WTC11 (cell line): ENCODE measurements around the gene GRK3. TPM values are rescaled to one million over a fixed set of nuclear protein-coding genes. Genes with fewer than 3 reads are reported as not detected.

ENCODE experiments used
- ATAC-seq: fragments of 200-7000 bp; cut with Tn5 transposase; 2 replicates; pipeline ENCODE4 v1.10.0; 2021; ENCODE audit warnings: mild to moderate bottlenecking, moderate library complexity
- CTCF ChIA-PET: fragments of 300-600 bp; sonication (Branson Sonifier 250); formaldehyde crosslinking; loops from one replicate; lab custom pipeline; 2021; ENCODE audit warnings: antibody characterized with exemption; lab: Charles Lee
- POLR2A ChIA-PET: fragments of 350-600 bp; sonication (Branson Sonifier 250); formaldehyde crosslinking; loops from one replicate; lab custom pipeline; 2021; ENCODE audit warnings: antibody characterized with exemption; lab: Charles Lee
- DNase-seq: peaks from one replicate; pipeline ENCODE4 v3.0.0; 2021; ENCODE audit warnings: low spot score
- H3K27ac Mint-ChIP-seq: 2 replicates; pipeline ENCODE4 v1.8.0; 2021; ENCODE audit warnings: mixed read lengths
- H3K27me3 Mint-ChIP-seq: 2 replicates; pipeline ENCODE4 v1.8.0; 2021; ENCODE audit warnings: low read depth, mild to moderate bottlenecking, moderate library complexity, mixed read lengths
- H3K36me3 Mint-ChIP-seq: 2 replicates; pipeline ENCODE4 v1.8.0; 2021; ENCODE audit warnings: mixed read lengths
- H3K4me1 Mint-ChIP-seq: 2 replicates; pipeline ENCODE4 v1.8.0; 2022; ENCODE audit warnings: mixed read lengths
- H3K4me3 Mint-ChIP-seq: 2 replicates; pipeline ENCODE4 v1.8.0; 2021; ENCODE audit warnings: mild to moderate bottlenecking, moderate library complexity, mixed read lengths
- H3K9me3 Mint-ChIP-seq: 2 replicates; pipeline ENCODE4 v1.8.0; 2021; ENCODE audit warnings: mixed read lengths
- ATF1 ChIP-seq: sonication (generic); formaldehyde crosslinking; IDR thresholded peaks from 2 replicates; pipeline ENCODE4 v1.8.1; 2023; ENCODE audit warnings: mild to moderate bottlenecking, moderate library complexity, missing genetic modification reagents
- JUN ChIP-seq: sonication (generic); formaldehyde crosslinking; IDR thresholded peaks from 2 replicates; pipeline ENCODE4 v1.8.0; 2023; ENCODE audit warnings: mild to moderate bottlenecking, missing genetic modification reagents
- KAT7 ChIP-seq: sonication (generic); formaldehyde crosslinking; IDR thresholded peaks from 2 replicates; pipeline ENCODE4 v1.8.1; 2023; ENCODE audit warnings: missing genetic modification reagents, mild to moderate bottlenecking, borderline replicate concordance
- MYBL2 ChIP-seq: sonication (generic); formaldehyde crosslinking; IDR thresholded peaks from 2 replicates; pipeline ENCODE4 v1.8.1; 2023; ENCODE audit warnings: mild to moderate bottlenecking, moderate library complexity, missing genetic modification reagents
- NFE2L1 ChIP-seq: sonication (generic); formaldehyde crosslinking; IDR thresholded peaks from 2 replicates; pipeline ENCODE4 v1.8.1; 2023; ENCODE audit warnings: missing genetic modification reagents
- NR2C2 ChIP-seq: sonication (generic); formaldehyde crosslinking; IDR thresholded peaks from 2 replicates; pipeline ENCODE4 v1.8.0; 2022; ENCODE audit warnings: mild to moderate bottlenecking, missing genetic modification reagents
- NR3C1 ChIP-seq: sonication (generic); formaldehyde crosslinking; conservative IDR thresholded peaks from 2 replicates; pipeline ENCODE4 v1.8.1; 2023; ENCODE audit warnings: low read depth, mild to moderate bottlenecking, missing genetic modification reagents
- SP1 ChIP-seq: sonication (generic); formaldehyde crosslinking; conservative IDR thresholded peaks from 2 replicates; pipeline ENCODE4 v1.8.1; 2022; ENCODE audit warnings: missing genetic modification reagents
- ZNF121 ChIP-seq: sonication (generic); formaldehyde crosslinking; IDR thresholded peaks from 2 replicates; pipeline ENCODE4 v1.8.0; 2023; ENCODE audit warnings: missing genetic modification reagents
- ZNF232 ChIP-seq: sonication (generic); formaldehyde crosslinking; IDR thresholded peaks from 2 replicates; pipeline ENCODE4 v1.8.0; 2022; ENCODE audit warnings: mild to moderate bottlenecking, missing genetic modification reagents
- total RNA-seq: library from RNA; stranded (reverse); gene quantifications from 3 replicates; pipeline ENCODE4 v1.2.3, GENCODE V29; 2021
- TF ChIP-seq, protein P1 (sequence below): sonication (generic); formaldehyde crosslinking; IDR thresholded peaks from 2 replicates; pipeline ENCODE4 v1.8.0; 2023; ENCODE audit warnings: missing genetic modification reagents, mild to moderate bottlenecking, borderline replicate concordance
- TF ChIP-seq, protein P2 (sequence below): fragments of 250-450 bp; sonication (Bioruptor Pico); IDR thresholded peaks from 2 replicates; pipeline ENCODE4 v1.9.0; 2021; ENCODE audit warnings: mild to moderate bottlenecking, borderline replicate concordance
- TF ChIP-seq, protein P3 (sequence below): sonication (generic); formaldehyde crosslinking; IDR thresholded peaks from 2 replicates; pipeline ENCODE4 v1.8.0; 2023; ENCODE audit warnings: mild to moderate bottlenecking, missing genetic modification reagents
- TF ChIP-seq, protein P4 (sequence below): sonication (generic); formaldehyde crosslinking; IDR thresholded peaks from 2 replicates; pipeline ENCODE4 v1.8.0; 2022; ENCODE audit warnings: mild to moderate bottlenecking, missing genetic modification reagents
- TF ChIP-seq, protein P5 (sequence below): sonication (generic); formaldehyde crosslinking; IDR thresholded peaks from 2 replicates; pipeline ENCODE4 v1.8.1; 2022; ENCODE audit warnings: missing genetic modification reagents, borderline replicate concordance
- TF ChIP-seq, protein P6 (sequence below): sonication (generic); formaldehyde crosslinking; IDR thresholded peaks from 2 replicates; pipeline ENCODE4 v1.8.1; 2022; ENCODE audit warnings: mild to moderate bottlenecking, missing genetic modification reagents, moderate library complexity, borderline replicate concordance

Gene GRK3
- total RNA-seq, 1 experiment from 2014 or later: 27.1 TPM

DNA sequence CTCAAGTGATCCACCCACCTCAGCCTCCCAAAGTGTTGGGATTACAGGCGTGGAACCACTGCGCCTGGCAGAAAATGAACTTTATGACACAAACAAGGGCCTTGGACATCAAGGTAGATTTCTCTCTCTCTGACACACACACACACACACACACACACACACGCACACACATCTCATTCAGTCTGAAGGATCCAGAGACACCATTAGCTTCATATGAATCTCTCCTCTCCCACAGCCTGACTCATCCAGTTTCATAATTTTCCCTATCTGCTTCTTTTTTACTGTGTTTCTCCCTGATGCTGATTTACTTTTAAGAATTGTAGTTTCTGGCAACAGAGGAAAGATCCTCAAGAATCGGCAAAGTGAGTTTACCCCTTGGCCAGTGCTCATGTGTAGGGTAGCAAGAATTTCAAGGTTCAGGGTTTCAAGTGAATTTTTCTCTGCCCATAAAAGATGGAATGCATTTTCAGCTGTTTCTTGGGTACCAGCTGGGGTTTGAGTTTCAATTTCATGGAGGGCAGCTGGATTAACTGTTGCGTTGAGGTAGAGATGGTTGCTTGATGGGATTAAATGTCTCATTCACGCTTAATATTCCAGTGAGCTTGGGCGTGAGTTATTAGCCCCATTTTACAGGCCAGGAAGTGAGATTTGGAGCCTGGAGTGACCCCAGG is 181.0 kb downstream of the GRK3 start (continued):
- TF ChIP-seq, protein P1, sequence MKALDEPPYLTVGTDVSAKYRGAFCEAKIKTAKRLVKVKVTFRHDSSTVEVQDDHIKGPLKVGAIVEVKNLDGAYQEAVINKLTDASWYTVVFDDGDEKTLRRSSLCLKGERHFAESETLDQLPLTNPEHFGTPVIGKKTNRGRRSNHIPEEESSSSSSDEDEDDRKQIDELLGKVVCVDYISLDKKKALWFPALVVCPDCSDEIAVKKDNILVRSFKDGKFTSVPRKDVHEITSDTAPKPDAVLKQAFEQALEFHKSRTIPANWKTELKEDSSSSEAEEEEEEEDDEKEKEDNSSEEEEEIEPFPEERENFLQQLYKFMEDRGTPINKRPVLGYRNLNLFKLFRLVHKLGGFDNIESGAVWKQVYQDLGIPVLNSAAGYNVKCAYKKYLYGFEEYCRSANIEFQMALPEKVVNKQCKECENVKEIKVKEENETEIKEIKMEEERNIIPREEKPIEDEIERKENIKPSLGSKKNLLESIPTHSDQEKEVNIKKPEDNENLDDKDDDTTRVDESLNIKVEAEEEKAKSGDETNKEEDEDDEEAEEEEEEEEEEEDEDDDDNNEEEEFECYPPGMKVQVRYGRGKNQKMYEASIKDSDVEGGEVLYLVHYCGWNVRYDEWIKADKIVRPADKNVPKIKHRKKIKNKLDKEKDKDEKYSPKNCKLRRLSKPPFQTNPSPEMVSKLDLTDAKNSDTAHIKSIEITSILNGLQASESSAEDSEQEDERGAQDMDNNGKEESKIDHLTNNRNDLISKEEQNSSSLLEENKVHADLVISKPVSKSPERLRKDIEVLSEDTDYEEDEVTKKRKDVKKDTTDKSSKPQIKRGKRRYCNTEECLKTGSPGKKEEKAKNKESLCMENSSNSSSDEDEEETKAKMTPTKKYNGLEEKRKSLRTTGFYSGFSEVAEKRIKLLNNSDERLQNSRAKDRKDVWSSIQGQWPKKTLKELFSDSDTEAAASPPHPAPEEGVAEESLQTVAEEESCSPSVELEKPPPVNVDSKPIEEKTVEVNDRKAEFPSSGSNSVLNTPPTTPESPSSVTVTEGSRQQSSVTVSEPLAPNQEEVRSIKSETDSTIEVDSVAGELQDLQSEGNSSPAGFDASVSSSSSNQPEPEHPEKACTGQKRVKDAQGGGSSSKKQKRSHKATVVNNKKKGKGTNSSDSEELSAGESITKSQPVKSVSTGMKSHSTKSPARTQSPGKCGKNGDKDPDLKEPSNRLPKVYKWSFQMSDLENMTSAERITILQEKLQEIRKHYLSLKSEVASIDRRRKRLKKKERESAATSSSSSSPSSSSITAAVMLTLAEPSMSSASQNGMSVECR (CRISPR knock-in tag): no peak

DNA sequence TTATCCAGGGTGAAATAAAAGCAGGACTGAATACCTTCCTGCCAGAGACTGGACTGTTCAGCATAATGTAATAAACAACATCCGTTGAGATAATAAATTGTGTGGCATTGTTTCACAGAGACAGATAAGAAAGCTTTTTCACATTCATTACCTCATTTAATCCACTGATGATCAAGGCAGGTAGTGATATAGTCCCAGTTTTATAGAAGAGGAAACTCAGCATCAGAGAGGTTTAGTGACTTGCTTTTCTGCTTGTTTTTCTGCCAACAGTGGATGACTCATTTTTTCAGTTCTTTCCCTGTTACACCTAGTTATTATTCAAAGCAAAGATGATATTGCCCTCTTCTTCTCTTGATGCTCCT is 181.5 kb downstream of the GRK3 start:
- Mint-ChIP-seq H3K4me1 (peaks cover 3% of the 10 kb centered on the region; the same call in 1 of the 2 replicates), H3K36me3 (no peaks in the 10 kb centered on the region)
- ATAC-seq: no peak

DNA sequence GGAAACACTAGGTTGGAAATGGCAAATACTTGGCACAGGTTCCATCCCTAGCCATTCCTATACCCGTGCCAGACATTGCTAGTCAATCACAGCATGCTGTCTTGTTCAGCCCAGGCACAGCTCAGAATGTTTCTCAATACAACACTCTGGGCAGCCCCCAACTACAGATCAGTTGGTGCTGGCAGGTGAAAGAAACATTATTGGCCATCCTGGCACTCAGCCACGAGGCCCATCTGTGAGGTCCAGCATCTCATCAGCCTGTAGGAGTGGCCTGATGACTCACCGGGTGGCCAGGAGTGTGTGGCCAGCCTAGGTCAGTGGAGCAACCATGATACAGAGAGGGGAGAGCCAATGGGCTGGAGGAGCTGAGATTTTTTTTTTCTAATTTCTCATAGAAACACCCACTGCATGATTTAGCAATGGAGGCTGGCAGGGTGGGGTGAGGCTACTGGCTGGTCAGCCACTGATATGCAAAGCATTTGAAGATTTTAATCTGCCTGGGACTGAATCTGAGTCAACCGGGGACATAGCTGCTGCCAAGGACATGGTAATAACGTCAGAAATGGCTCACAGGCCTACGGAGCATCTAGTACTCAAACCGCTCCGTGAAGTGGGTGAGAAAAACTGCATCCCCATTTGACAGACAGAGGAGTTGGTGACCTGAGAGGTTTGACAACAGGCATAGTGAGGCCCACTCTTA is 182.9 kb downstream of the GRK3 start:
- DNase-seq (no peak), ATAC-seq (no peak)
- Mint-ChIP-seq H3K4me3 (no peak overlapping the region), H3K4me1 (peaks cover 3% of the 10 kb centered on the region; the same call in 1 of the 2 replicates), H3K9me3 (no peaks in the 10 kb centered on the region), H3K27ac (no peak overlapping the region), H3K27me3 (no peaks in the 10 kb centered on the region), H3K36me3 (no peaks in the 10 kb centered on the region)
- ChIA-PET POLR2A (no interaction called here), CTCF (interaction anchor here (1.0 kb wide), 1 partner anchor 26 kb away, joined by 3 read pairs; no protein-coding TSS in a partner anchor)
- TF ChIP-seq, protein P2, sequence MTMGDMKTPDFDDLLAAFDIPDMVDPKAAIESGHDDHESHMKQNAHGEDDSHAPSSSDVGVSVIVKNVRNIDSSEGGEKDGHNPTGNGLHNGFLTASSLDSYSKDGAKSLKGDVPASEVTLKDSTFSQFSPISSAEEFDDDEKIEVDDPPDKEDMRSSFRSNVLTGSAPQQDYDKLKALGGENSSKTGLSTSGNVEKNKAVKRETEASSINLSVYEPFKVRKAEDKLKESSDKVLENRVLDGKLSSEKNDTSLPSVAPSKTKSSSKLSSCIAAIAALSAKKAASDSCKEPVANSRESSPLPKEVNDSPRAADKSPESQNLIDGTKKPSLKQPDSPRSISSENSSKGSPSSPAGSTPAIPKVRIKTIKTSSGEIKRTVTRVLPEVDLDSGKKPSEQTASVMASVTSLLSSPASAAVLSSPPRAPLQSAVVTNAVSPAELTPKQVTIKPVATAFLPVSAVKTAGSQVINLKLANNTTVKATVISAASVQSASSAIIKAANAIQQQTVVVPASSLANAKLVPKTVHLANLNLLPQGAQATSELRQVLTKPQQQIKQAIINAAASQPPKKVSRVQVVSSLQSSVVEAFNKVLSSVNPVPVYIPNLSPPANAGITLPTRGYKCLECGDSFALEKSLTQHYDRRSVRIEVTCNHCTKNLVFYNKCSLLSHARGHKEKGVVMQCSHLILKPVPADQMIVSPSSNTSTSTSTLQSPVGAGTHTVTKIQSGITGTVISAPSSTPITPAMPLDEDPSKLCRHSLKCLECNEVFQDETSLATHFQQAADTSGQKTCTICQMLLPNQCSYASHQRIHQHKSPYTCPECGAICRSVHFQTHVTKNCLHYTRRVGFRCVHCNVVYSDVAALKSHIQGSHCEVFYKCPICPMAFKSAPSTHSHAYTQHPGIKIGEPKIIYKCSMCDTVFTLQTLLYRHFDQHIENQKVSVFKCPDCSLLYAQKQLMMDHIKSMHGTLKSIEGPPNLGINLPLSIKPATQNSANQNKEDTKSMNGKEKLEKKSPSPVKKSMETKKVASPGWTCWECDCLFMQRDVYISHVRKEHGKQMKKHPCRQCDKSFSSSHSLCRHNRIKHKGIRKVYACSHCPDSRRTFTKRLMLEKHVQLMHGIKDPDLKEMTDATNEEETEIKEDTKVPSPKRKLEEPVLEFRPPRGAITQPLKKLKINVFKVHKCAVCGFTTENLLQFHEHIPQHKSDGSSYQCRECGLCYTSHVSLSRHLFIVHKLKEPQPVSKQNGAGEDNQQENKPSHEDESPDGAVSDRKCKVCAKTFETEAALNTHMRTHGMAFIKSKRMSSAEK: no peak
- no peak for TF ChIP-seq SP1
- TF ChIP-seq, protein P3, sequence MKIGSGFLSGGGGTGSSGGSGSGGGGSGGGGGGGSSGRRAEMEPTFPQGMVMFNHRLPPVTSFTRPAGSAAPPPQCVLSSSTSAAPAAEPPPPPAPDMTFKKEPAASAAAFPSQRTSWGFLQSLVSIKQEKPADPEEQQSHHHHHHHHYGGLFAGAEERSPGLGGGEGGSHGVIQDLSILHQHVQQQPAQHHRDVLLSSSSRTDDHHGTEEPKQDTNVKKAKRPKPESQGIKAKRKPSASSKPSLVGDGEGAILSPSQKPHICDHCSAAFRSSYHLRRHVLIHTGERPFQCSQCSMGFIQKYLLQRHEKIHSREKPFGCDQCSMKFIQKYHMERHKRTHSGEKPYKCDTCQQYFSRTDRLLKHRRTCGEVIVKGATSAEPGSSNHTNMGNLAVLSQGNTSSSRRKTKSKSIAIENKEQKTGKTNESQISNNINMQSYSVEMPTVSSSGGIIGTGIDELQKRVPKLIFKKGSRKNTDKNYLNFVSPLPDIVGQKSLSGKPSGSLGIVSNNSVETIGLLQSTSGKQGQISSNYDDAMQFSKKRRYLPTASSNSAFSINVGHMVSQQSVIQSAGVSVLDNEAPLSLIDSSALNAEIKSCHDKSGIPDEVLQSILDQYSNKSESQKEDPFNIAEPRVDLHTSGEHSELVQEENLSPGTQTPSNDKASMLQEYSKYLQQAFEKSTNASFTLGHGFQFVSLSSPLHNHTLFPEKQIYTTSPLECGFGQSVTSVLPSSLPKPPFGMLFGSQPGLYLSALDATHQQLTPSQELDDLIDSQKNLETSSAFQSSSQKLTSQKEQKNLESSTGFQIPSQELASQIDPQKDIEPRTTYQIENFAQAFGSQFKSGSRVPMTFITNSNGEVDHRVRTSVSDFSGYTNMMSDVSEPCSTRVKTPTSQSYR (CRISPR knock-in tag): no peak
- no peak for TF ChIP-seq MYBL2 (CRISPR knock-in tag)
- TF ChIP-seq NFE2L1 (CRISPR knock-in tag): no peak
- TF ChIP-seq, protein P4, sequence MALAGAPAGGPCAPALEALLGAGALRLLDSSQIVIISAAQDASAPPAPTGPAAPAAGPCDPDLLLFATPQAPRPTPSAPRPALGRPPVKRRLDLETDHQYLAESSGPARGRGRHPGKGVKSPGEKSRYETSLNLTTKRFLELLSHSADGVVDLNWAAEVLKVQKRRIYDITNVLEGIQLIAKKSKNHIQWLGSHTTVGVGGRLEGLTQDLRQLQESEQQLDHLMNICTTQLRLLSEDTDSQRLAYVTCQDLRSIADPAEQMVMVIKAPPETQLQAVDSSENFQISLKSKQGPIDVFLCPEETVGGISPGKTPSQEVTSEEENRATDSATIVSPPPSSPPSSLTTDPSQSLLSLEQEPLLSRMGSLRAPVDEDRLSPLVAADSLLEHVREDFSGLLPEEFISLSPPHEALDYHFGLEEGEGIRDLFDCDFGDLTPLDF (CRISPR knock-in tag): no peak
- TF ChIP-seq ZNF232 (CRISPR knock-in tag): no peak

More for the DNA sequence above, 181.5 kb downstream of the GRK3 start:
- DNase-seq: no peak
- Mint-ChIP-seq H3K9me3 (no peaks in the 10 kb centered on the region), H3K27me3 (no peaks in the 10 kb centered on the region), H3K4me3 (no peak overlapping the region), H3K27ac (no peak overlapping the region)
- TF ChIP-seq ZNF121 (no peak), JUN (CRISPR knock-in tag) (no peak), NR3C1 (CRISPR knock-in tag) (no peak), KAT7 (CRISPR knock-in tag) (no peak), ATF1 (CRISPR knock-in tag) (no peak), NR2C2 (CRISPR knock-in tag) (no peak)
- TF ChIP-seq, protein P5, sequence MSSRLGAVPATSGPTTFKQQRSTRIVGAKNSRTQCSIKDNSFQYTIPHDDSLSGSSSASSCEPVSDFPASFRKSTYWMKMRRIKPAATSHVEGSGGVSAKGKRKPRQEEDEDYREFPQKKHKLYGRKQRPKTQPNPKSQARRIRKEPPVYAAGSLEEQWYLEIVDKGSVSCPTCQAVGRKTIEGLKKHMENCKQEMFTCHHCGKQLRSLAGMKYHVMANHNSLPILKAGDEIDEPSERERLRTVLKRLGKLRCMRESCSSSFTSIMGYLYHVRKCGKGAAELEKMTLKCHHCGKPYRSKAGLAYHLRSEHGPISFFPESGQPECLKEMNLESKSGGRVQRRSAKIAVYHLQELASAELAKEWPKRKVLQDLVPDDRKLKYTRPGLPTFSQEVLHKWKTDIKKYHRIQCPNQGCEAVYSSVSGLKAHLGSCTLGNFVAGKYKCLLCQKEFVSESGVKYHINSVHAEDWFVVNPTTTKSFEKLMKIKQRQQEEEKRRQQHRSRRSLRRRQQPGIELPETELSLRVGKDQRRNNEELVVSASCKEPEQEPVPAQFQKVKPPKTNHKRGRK (CRISPR knock-in tag): no peak
- TF ChIP-seq, protein P6, sequence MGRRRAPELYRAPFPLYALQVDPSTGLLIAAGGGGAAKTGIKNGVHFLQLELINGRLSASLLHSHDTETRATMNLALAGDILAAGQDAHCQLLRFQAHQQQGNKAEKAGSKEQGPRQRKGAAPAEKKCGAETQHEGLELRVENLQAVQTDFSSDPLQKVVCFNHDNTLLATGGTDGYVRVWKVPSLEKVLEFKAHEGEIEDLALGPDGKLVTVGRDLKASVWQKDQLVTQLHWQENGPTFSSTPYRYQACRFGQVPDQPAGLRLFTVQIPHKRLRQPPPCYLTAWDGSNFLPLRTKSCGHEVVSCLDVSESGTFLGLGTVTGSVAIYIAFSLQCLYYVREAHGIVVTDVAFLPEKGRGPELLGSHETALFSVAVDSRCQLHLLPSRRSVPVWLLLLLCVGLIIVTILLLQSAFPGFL (CRISPR knock-in tag): no peak
- CTCF ChIA-PET: interaction anchor here (1.0 to 1.3 kb wide), 2 partner anchors 27 to 202 kb away, joined by 3 to 4 read pairs; no protein-coding TSS in a partner anchor
- POLR2A ChIA-PET: interaction anchor here (0.5 kb wide), 1 partner anchor 241 kb away, joined by 4 read pairs; no protein-coding TSS in a partner anchor
